DOHH2 (cell line): Measurements from ENCODE around the gene CDC26.

Source experiments
- H3F3A ChIP-seq: fragments of 200-600 bp; sonication (generic), shearing (Covaris generic); 2 replicates; pipeline ENCODE4 v1.6.0; 2016; ENCODE audit warnings: antibody characterized with exemption, mild to moderate bottlenecking; ENCODE audit not compliant: control insufficient read depth, insufficient read depth
- H3K27ac ChIP-seq: fragments of 200-600 bp; sonication (generic); 2 replicates; pipeline ENCODE4 v1.5.1; 2014; ENCODE audit warnings: low read depth, mild to moderate bottlenecking, low read length, moderate library complexity
- H3K27me3 ChIP-seq: fragments of 200-600 bp; sonication (generic); 2 replicates; pipeline ENCODE4 v1.6.1; 2014; ENCODE audit warnings: mild to moderate bottlenecking, low read length, mixed read lengths; ENCODE audit not compliant: control insufficient read depth
- H3K36me3 ChIP-seq: fragments of 200-600 bp; sonication (generic); 2 replicates; pipeline ENCODE4 v1.6.1; 2014; ENCODE audit warnings: mild to moderate bottlenecking, low read length, moderate library complexity, mixed read lengths; ENCODE audit not compliant: control insufficient read depth
- H3K4me1 ChIP-seq: fragments of 200-600 bp; sonication (generic); 2 replicates; pipeline ENCODE4 v1.6.1; 2014; ENCODE audit warnings: mild to moderate bottlenecking, low read length, mixed read lengths; ENCODE audit not compliant: control insufficient read depth
- H3K4me2 ChIP-seq: fragments of 200-600 bp; sonication (generic); 2 replicates; pipeline ENCODE4 v1.6.0; 2014; ENCODE audit warnings: mild to moderate bottlenecking, low read length, moderate library complexity
- H3K4me3 ChIP-seq: fragments of 200-600 bp; sonication (generic); 2 replicates; pipeline ENCODE4 v1.5.1; 2014; ENCODE audit warnings: mild to moderate bottlenecking, low read length, mixed read lengths
- H3K79me2 ChIP-seq: fragments of 200-600 bp; sonication (generic); 2 replicates; pipeline ENCODE4 v1.6.1; 2014; ENCODE audit warnings: mild to moderate bottlenecking, low read length, mixed read lengths; ENCODE audit not compliant: control insufficient read depth
- H3K9me2 ChIP-seq: fragments of 200-600 bp; sonication (generic); replicated peaks from 2 replicates; pipeline ENCODE4 v1.6.1; 2014; ENCODE audit warnings: mild to moderate bottlenecking, low read length, mixed read lengths; ENCODE audit not compliant: control insufficient read depth
- H3K9me3 ChIP-seq: fragments of 200-600 bp; sonication (generic); 2 replicates; pipeline ENCODE4 v1.6.1; 2014; ENCODE audit warnings: antibody characterized with exemption, low read length, mixed read lengths; ENCODE audit not compliant: control insufficient read depth, insufficient read depth
- H4K20me1 ChIP-seq: fragments of 200-600 bp; sonication (generic); 2 replicates; pipeline ENCODE4 v1.6.0; 2014; ENCODE audit warnings: low read depth, mild to moderate bottlenecking, antibody characterized with exemption, low read length, moderate library complexity; ENCODE audit not compliant: control insufficient read depth, insufficient read depth
- CTCF ChIP-seq: fragments of 200-600 bp; sonication (generic); IDR thresholded peaks from one replicate; pipeline ENCODE4 v1.5.1; 2014; ENCODE audit warnings: antibody characterized with exemption, mild to moderate bottlenecking, low read depth, low read length; ENCODE audit not compliant: poor library complexity, severe bottlenecking
- EZH2phosphoT487 ChIP-seq: fragments of 200-600 bp; sonication (generic); IDR thresholded peaks from 2 replicates; pipeline ENCODE4 v1.6.1; 2017; ENCODE audit warnings: borderline replicate concordance, mild to moderate bottlenecking, antibody characterized with exemption, low read length, moderate library complexity, mixed read lengths

CDC26 gene

GRCh38 chr9:113231701-113232100 lies 43.7 kb downstream of the CDC26 start:
- H3K4me1 ChIP-seq, result peaks cover 52% of the 10 kb centered on the region
- peaks cover 10% of the 10 kb centered on the region for H3K36me3 ChIP-seq
- H3K4me2 ChIP-seq, result peak overlapping the region; percentile 89; the same call in 1 of the 2 replicates
- H4K20me1 ChIP-seq, result no peaks in the 10 kb centered on the region
- peaks cover 64% of the 10 kb centered on the region for H3K79me2 ChIP-seq
- H3K27ac ChIP-seq, result no peak overlapping the region
- H3K27me3 ChIP-seq, result no peaks in the 10 kb centered on the region
- H3F3A ChIP-seq, result peaks cover 11% of the 10 kb centered on the region
- TF ChIP-seq EZH2phosphoT487 (no peak), CTCF (no peak)
- no peaks in the 10 kb centered on the region for H3K9me2 ChIP-seq
- H3K4me3 ChIP-seq, result no peak overlapping the region
- H3K9me3 ChIP-seq, result no peaks in the 10 kb centered on the region

GRCh38 chr9:113228130-113228665 lies 47.2 kb downstream of the CDC26 start:
- H4K20me1 ChIP-seq, result no peaks in the 10 kb centered on the region
- H3K36me3 ChIP-seq, result peaks cover 24% of the 10 kb centered on the region
- no peak overlapping the region for H3K4me2 ChIP-seq
- no peaks in the 10 kb centered on the region for H3K9me2 ChIP-seq
- H3K4me3 ChIP-seq, result no peak overlapping the region
- no peaks in the 10 kb centered on the region for H3K9me3 ChIP-seq
- peaks cover 27% of the 10 kb centered on the region for H3K4me1 ChIP-seq
- no peak for TF ChIP-seq CTCF
- no peak for TF ChIP-seq EZH2phosphoT487
- H3K79me2 ChIP-seq, result peaks cover 71% of the 10 kb centered on the region
- no peaks in the 10 kb centered on the region for H3F3A ChIP-seq
- no peaks in the 10 kb centered on the region for H3K27me3 ChIP-seq
- H3K27ac ChIP-seq, result no peak overlapping the region

- peaks cover 27% of the 10 kb centered on the region for H3K4me1 ChIP-seq
- no peak for TF ChIP-seq CTCF
- H3K27ac ChIP-seq, result no peak overlapping the region
- H3K9me2 ChIP-seq, result no peaks in the 10 kb centered on the region
- H3K4me3 ChIP-seq, result no peak overlapping the region
- no peaks in the 10 kb centered on the region for H3K9me3 ChIP-seq
- H3K36me3 ChIP-seq, result peaks cover 26% of the 10 kb centered on the region
- peaks cover 72% of the 10 kb centered on the region for H3K79me2 ChIP-seq
- H3K4me2 ChIP-seq, result no peak overlapping the region
- H3K27me3 ChIP-seq, result no peaks in the 10 kb centered on the region
- no peaks in the 10 kb centered on the region for H4K20me1 ChIP-seq
- no peaks in the 10 kb centered on the region for H3F3A ChIP-seq
Measured at GRCh38 chr9:113227436-113227835, 47.9 kb downstream of the CDC26 start.
